ENCODE measurements around the gene CD300LB. TPM values are rescaled to one million over a fixed set of nuclear protein-coding genes. Genes with fewer than 3 reads are reported as not detected.

The CD300LB gene
- total RNA-seq, 4 donors from 2014 or later, result 0.48 to 0.59 TPM; not detected in 2

DNA sequence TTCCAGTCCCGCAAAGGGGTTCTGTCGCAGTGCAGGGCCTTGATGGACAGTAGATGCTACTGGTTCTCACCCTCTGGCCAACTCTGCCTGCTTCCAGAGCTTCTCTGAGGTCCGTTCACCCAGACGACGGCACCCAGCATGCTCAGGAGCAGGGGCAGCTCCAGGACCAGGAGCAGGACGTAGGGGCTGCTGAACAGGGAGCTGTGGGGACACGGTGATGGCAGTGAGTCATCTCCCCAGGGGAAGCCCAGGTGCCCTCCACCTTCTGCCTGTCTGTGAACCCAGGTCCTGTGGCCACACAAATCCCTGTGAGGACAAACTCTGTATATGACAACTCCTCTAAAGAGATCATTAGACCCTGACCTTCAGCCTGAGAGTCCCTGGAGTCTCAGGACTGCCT lies 18.1 kb upstream of the CD300LB start:
- DNase-seq, result no peak
- TF ChIP-seq POLR2A (IDR thresholded peaks at IDR 0.05), result no peak
- TF ChIP-seq CTCF (IDR thresholded peaks at IDR 0.05), result no peak
- no peaks in the 10 kb centered on the region for H3K9me3 ChIP-seq
- intact Hi-C loops (cut with DNase I; ENCODE audit: low total_unique reads), result no loop called here
- no peak overlapping the region for H3K27ac ChIP-seq
- no peaks in the 10 kb centered on the region for H3K27me3 ChIP-seq
- H3K4me3 ChIP-seq, result no peak overlapping the region
- no peaks in the 10 kb centered on the region for H3K36me3 ChIP-seq
- H3K4me1 ChIP-seq, result no peaks in the 10 kb centered on the region

DNA sequence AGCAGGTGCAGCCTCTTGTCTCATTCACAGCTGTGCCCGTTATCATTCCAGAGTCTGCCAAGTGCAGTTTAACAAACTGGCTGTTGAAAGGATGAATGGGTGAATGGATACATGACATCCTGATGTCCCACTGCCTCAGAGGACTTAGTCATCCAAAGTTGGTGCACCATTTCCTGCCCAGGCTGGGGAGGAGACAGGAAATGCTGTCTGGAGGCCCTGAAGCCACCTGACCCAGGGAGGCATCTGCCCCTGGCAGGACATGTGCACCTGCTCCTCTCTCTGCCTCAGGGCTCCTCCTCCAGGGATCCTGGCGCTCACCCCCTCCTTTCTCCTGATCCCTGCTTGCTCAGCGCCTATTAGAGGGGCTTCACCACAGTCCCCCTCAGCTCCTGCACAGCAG lies 16.5 kb upstream of the CD300LB start:
- intact Hi-C loops (cut with DNase I; ENCODE audit: low total_unique reads), result no loop called here

DNA sequence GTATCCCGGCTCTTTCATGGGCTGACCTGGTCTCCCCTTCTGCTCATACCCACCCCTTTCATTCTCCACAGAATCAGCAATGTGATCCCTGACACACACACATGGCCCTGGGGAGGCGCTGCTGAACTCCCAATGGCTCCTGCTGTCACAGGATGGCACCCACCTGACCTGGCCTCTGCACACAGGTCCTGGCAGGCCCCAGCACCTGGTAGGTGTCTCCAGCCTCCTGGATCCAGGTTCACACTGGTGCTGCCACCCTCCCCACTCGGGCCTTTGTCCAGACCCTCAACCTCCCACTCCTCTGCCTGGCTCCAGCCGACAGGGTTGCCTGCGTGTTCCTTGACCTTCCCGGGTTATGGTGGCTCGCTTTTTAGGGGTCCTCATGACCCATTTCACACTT lies 16.0 kb upstream of the CD300LB start:
- intact Hi-C loops (cut with DNase I; ENCODE audit: low total_unique reads), result no loop called here
- DNase-seq, result no peak
- Histone ChIP-seq H3K27ac (no peak overlapping the region), H3K4me3 (no peak overlapping the region), H3K4me1 (no peaks in the 10 kb centered on the region), H3K27me3 (no peaks in the 10 kb centered on the region), H3K36me3 (no peaks in the 10 kb centered on the region), H3K9me3 (no peaks in the 10 kb centered on the region)
- TF ChIP-seq CTCF (IDR thresholded peaks at IDR 0.05) (no peak), POLR2A (IDR thresholded peaks at IDR 0.05) (no peak)

More for the DNA sequence above, 16.5 kb upstream of the CD300LB start:
- Histone ChIP-seq H3K36me3 (no peaks in the 10 kb centered on the region), H3K9me3 (no peaks in the 10 kb centered on the region), H3K4me1 (no peaks in the 10 kb centered on the region), H3K4me3 (no peak overlapping the region), H3K27me3 (no peaks in the 10 kb centered on the region), H3K27ac (no peak overlapping the region)
- TF ChIP-seq CTCF (IDR thresholded peaks at IDR 0.05), result no peak
- no peak for TF ChIP-seq POLR2A (IDR thresholded peaks at IDR 0.05)
- no peak for DNase-seq

DNA sequence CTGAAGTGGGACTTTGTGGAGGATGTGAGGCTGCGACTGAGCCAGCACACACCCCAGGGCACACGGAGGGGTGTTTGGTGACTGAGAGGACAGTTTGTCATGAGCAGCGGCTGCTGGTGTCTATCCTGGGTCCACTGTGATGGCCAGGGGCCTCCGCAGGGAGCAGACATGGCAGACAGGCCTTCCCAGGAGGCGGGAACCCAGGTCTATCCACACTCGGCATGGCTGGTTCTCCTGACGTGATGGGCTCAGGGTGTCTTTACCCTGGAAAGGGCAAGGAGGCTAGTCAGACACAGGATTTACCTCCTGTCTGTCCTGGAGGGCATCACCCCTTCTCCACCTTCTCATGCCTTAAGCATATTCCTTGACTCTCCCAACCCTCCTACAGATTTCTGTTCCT lies 15.3 kb upstream of the CD300LB start:
- no peak for TF ChIP-seq CTCF (IDR thresholded peaks at IDR 0.05)
- no peak for TF ChIP-seq POLR2A (IDR thresholded peaks at IDR 0.05)
- intact Hi-C loops (cut with DNase I; ENCODE audit: low total_unique reads), result no loop called here
- no peak overlapping the region for H3K27ac ChIP-seq

DNA sequence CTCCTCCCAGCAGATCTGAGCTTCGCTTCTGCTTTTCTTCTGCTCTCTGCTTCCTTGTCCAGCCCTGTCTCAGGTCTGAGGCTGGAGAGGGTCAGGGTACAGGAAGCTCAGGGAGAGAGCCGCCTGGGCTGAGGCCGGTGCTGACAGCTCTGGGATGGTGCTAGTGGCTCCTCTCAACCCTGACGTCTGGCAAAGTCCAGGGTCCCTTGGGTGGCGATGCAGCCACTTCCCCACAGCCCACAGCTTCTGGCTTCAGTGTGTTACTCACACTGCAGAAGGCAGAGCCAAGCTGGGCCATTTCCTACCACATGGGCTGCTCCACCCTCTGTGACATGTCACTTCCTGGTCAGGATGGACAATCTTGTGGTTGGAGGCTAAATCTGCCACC lies 14.6 kb upstream of the CD300LB start, which contains the start of gene CD300C:
Gene CD300C (minus strand): TSS at position 273 of the 388 bp plus-strand sequence. CDS start 333 bp downstream, outside the sequence.
- Histone ChIP-seq H3K4me3 (no peak within 1 kb of the TSS), H3K36me3 (no peaks in the 10 kb centered on the region), H3K27ac (no peak within 1 kb of the TSS), H3K9me3 (no peaks in the 10 kb centered on the region), H3K27me3 (no peaks in the 10 kb centered on the region), H3K4me1 (no peaks in the 10 kb centered on the region)
- TF ChIP-seq CTCF (IDR thresholded peaks at IDR 0.05) (no peak), POLR2A (IDR thresholded peaks at IDR 0.05) (no peak)
- DNase-seq, result no peak
- intact Hi-C loops (cut with DNase I; ENCODE audit: low total_unique reads), result no loop called here

More for the DNA sequence above, 15.3 kb upstream of the CD300LB start:
- Histone ChIP-seq H3K9me3 (no peaks in the 10 kb centered on the region), H3K4me3 (no peak overlapping the region), H3K36me3 (no peaks in the 10 kb centered on the region), H3K4me1 (no peaks in the 10 kb centered on the region), H3K27me3 (no peaks in the 10 kb centered on the region)
- no peak for DNase-seq
